Cardiac muscle cell (in vitro differentiated cells and primary cell): ENCODE results near the gene DNAH6. TPM values are rescaled to one million over a fixed set of nuclear protein-coding genes. Genes with fewer than 3 reads are reported as not detected.

Experiments
- DNase-seq, 2 donors: peaks; one replicate each; pipeline versions ENCODE4 v3.0.0 to v3.0.0-alpha.2; 2010 to 2017; ENCODE audit warnings: low read depth in 1 of 2, low spot score in 1 of 2
- H3K27ac ChIP-seq: fragments of 200-600 bp; sonication (generic); 2 replicates; pipeline ENCODE4 v1.5.1; 2016
- H3K27me3 ChIP-seq: fragments of 200-600 bp; sonication (generic); 2 replicates; pipeline ENCODE4 v1.6.0; 2016; ENCODE audit warnings: control low read depth
- H3K36me3 ChIP-seq: fragments of 200-600 bp; sonication (generic); 2 replicates; pipeline ENCODE4 v1.5.1; 2016; ENCODE audit warnings: control low read depth
- H3K4me1 ChIP-seq: fragments of 200-600 bp; sonication (generic); 2 replicates; pipeline ENCODE4 v1.8.1; 2017; ENCODE audit warnings: low read depth, mild to moderate bottlenecking, mixed run types
- H3K4me3 ChIP-seq: fragments of 200-600 bp; sonication (generic); 2 replicates; pipeline ENCODE4 v1.5.1; 2016; ENCODE audit warnings: mild to moderate bottlenecking
- H3K9me3 ChIP-seq: fragments of 200-600 bp; sonication (generic); 2 replicates; pipeline ENCODE4 v1.5.1; 2017; ENCODE audit warnings: low read depth, mild to moderate bottlenecking, control low read depth
- polyA plus RNA-seq: library from polyadenylated mRNA; unstranded; fragments of >200 nt; fragmentation: Nextera tagmentation; extraction: Ambion mirVana; gene quantifications from 2 replicates; pipeline ENCODE4 v1.2.1, GENCODE V29; 2016
- total RNA-seq: library from RNA; depleted of rRNA; stranded (reverse); fragments of >200 nt; gene quantifications from 2 replicates; pipeline ENCODE4 v1.2.3, GENCODE V29; 2016
- TF ChIP-seq, protein P1 (sequence below): IDR thresholded peaks from 2 replicates; pipeline ENCODE4 v1.5.1; 2012; ENCODE audit warnings: low read depth, mild to moderate bottlenecking, low read length

Gene DNAH6
- total and polyA plus RNA-seq, 2 experiments from 2014 or later = 0.66 to 0.73 TPM

DNA sequence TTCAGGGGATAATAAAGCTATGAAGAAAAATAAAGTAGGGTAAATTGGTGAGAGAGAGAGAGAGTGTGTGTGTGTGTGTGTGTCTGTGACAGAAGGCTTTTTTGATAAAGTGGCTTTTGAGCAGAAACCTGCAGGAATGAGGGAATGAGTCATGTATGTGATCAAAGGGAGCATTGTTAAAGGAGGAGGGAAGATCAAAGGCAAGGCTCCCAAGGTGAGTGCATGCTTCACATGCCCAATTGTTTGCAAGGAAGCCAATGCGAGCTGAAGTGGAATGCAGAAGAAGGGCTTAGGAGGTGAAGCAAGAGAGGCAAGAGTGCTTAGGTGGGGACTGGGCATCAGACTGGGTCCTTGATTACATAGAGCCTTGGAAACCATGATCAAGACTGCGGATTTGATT lies 96.8 kb downstream of the DNAH6 start:
- TF ChIP-seq, protein P1, sequence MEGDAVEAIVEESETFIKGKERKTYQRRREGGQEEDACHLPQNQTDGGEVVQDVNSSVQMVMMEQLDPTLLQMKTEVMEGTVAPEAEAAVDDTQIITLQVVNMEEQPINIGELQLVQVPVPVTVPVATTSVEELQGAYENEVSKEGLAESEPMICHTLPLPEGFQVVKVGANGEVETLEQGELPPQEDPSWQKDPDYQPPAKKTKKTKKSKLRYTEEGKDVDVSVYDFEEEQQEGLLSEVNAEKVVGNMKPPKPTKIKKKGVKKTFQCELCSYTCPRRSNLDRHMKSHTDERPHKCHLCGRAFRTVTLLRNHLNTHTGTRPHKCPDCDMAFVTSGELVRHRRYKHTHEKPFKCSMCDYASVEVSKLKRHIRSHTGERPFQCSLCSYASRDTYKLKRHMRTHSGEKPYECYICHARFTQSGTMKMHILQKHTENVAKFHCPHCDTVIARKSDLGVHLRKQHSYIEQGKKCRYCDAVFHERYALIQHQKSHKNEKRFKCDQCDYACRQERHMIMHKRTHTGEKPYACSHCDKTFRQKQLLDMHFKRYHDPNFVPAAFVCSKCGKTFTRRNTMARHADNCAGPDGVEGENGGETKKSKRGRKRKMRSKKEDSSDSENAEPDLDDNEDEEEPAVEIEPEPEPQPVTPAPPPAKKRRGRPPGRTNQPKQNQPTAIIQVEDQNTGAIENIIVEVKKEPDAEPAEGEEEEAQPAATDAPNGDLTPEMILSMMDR = no peak
- Histone ChIP-seq H3K36me3 (no peaks in the 10 kb centered on the region), H3K4me3 (no peak overlapping the region), H3K27me3 (no peaks in the 10 kb centered on the region), H3K4me1 (no peaks in the 10 kb centered on the region), H3K27ac (no peak overlapping the region), H3K9me3 (no peaks in the 10 kb centered on the region)
- no peak for DNase-seq

DNA sequence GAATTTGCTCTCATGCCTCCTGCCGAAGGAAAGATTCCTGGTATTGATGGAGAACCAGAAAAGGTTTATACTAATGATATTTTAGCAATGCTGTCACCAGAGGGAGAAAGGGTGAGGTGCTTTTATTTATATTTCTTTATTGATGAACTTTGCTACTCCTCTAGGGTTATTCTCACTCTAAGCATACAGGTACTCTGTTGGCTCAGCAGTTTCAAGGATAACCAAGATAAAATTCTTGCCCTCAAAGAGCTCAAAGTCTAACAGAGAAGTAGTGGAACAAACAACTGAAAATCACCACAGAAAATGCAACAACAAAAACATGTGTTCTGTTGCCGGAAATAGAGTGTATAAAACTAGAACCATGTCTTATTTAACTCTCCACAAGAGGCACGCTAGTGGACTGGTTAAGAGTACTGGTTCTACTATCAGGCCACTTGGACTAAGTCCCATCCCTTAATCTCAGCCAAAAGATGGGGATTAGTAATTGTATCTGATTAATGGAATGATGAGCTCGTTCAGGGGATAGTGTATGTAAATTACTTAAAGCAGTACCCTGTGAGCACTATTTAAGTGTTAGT lies 103.6 kb downstream of the DNAH6 start:
- H3K27me3 ChIP-seq = no peaks in the 10 kb centered on the region
- no peaks in the 10 kb centered on the region for H3K9me3 ChIP-seq
- no peak overlapping the region for H3K4me3 ChIP-seq
- TF ChIP-seq, protein P1 = no peak
- H3K27ac ChIP-seq = no peak overlapping the region
- H3K4me1 ChIP-seq = no peaks in the 10 kb centered on the region
- DNase-seq = no peak
- no peaks in the 10 kb centered on the region for H3K36me3 ChIP-seq

DNA sequence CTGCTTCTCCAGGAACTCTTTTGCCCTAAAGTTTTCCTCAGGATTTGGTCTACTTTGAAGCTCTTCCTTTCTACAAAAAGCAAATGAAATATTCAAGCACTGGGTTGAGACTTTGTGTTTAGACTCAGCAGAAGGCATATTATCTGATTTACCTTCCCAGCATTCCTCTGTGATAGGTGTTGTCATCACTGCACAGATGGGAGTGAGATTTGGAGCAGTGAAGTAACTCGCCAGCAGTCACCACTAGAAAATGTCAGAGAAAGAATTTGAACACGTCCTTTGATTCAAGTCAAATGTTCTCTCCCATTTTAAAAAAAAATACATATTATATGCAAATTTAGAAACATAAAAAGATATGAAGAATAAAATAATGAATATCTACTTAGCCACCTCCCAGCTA lies 112.2 kb downstream of the DNAH6 start:
- no peaks in the 10 kb centered on the region for H3K36me3 ChIP-seq
- H3K27ac ChIP-seq = no peak overlapping the region
- TF ChIP-seq, protein P1 = no peak
- peak in 1 of 2 donors; percentile 4 for DNase-seq
- peaks cover 4% of the 10 kb centered on the region for H3K27me3 ChIP-seq
- H3K4me1 ChIP-seq = peaks cover 18% of the 10 kb centered on the region
- no peaks in the 10 kb centered on the region for H3K9me3 ChIP-seq
- H3K4me3 ChIP-seq = no peak overlapping the region

DNA sequence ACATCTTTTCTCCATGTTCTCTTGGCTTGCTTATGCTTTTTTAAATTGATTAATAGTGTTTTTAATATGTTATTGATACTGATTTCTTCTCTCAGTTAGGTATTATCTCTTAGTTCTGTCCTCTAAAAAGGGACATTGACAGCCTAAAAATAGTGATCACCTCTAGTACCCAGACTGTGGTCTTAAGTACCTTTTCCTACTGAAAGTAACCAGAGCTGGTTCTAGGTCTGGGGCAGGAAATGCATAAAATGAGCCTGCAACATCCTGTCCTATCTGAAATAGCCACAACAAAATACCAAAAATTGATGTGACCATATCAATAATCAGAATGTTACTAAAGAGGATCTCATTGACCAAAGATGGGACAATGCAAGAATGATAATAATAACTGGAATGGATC lies 113.3 kb downstream of the DNAH6 start:
- no peak overlapping the region for H3K4me3 ChIP-seq
- no peaks in the 10 kb centered on the region for H3K9me3 ChIP-seq
- H3K27ac ChIP-seq = no peak overlapping the region
- TF ChIP-seq, protein P1 = no peak
- no peaks in the 10 kb centered on the region for H3K36me3 ChIP-seq
- DNase-seq = no peak
- H3K4me1 ChIP-seq = peaks cover 18% of the 10 kb centered on the region
- H3K27me3 ChIP-seq = peaks cover 7% of the 10 kb centered on the region

DNA sequence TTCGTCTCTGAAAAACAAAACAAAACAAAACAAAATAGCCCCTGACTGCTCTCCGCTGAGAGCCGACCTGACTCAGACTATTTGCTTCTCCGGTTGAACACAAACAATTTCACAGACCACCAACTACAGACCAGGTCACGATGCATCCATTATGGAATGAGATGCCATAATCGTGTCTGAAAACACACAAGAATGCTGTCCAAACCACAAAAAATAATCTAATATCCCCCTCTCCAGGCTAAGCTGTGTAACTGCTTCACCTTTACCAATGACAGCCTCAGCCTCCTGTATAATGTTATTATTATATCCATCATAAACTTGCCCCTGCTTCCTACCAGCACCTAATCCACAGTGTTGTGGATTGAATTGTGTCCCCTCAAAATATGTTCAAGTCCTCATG lies 114.7 kb downstream of the DNAH6 start:
- Histone ChIP-seq H3K27me3 (peaks cover 7% of the 10 kb centered on the region), H3K36me3 (no peaks in the 10 kb centered on the region), H3K27ac (no peak overlapping the region), H3K4me1 (peaks cover 18% of the 10 kb centered on the region), H3K4me3 (no peak overlapping the region), H3K9me3 (no peaks in the 10 kb centered on the region)
- DNase-seq = peak; percentile 45 to 59
- TF ChIP-seq, protein P1 = peak; percentile 56

DNA sequence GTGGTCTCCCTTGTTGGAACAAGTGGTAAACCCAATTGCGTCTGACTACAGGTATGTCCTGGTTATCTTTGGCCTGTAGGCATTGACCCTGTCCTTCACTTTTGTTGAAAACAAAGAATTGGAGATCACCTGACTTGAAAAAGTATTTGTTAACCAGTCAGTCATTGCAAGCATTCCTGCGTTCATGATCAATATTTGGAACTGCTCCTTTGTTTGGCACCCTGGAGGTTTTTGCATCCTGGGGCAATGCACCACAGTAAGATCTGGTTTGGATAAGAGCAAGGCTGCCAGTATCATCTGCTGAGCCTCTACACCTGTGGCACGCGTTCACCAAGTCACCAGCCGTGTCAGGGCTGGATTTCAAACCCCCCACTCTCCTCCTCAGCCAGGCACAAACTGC lies 115.7 kb downstream of the DNAH6 start:
- Histone ChIP-seq H3K36me3 (no peaks in the 10 kb centered on the region), H3K4me3 (no peak overlapping the region), H3K27ac (no peak overlapping the region), H3K27me3 (peaks cover 7% of the 10 kb centered on the region), H3K4me1 (peaks cover 18% of the 10 kb centered on the region), H3K9me3 (no peaks in the 10 kb centered on the region)
- DNase-seq = no peak
- TF ChIP-seq, protein P1 = no peak
